ENCODE measurements around the gene ALKBH4.

Gene ALKBH4

GRCh38 chr7:102417105-102417504 is 47.6 kb downstream of the ALKBH4 start:
- no peak overlapping the region for H3K4me3 ChIP-seq (ENCODE audit: low read depth, low read length)
- no peak for TF ChIP-seq CTCF (IDR thresholded peaks at IDR 0.05; ENCODE audit: low read depth, low read length, missing control alignments)
- no peak for DNase-seq (ENCODE audit: low read depth)

- H3K4me3 ChIP-seq (ENCODE audit: low read depth, low read length) = no peak overlapping the region
- no peak for TF ChIP-seq CTCF (IDR thresholded peaks at IDR 0.05; ENCODE audit: low read depth, low read length, missing control alignments)
These were observed 48.3 kb downstream of the ALKBH4 start for GRCh38 chr7:102416406-102416805.

GRCh38 chr7:102415685-102416225 is 48.9 kb downstream of the ALKBH4 start:
- DNase-seq (ENCODE audit: low read depth) = no peak
- TF ChIP-seq CTCF (IDR thresholded peaks at IDR 0.05; ENCODE audit: low read depth, low read length, missing control alignments) = no peak
- no peak overlapping the region for H3K4me3 ChIP-seq (ENCODE audit: low read depth, low read length)

More at GRCh38 chr7:102416406-102416805, 48.3 kb downstream of the ALKBH4 start:
- no peak for DNase-seq (ENCODE audit: low read depth)

GRCh38 chr7:102413611-102414010 is 51.1 kb downstream of the ALKBH4 start:
- DNase-seq (ENCODE audit: low read depth) = no peak
- no peak for TF ChIP-seq CTCF (IDR thresholded peaks at IDR 0.05; ENCODE audit: low read depth, low read length, missing control alignments)
- no peak overlapping the region for H3K4me3 ChIP-seq (ENCODE audit: low read depth, low read length)

GRCh38 chr7:102413091-102413490 is 51.6 kb downstream of the ALKBH4 start:
- no peak overlapping the region for H3K4me3 ChIP-seq (ENCODE audit: low read depth, low read length)
- DNase-seq (ENCODE audit: low read depth) = no peak
- TF ChIP-seq CTCF (IDR thresholded peaks at IDR 0.05; ENCODE audit: low read depth, low read length, missing control alignments) = no peak

- no peak overlapping the region for H3K4me3 ChIP-seq (ENCODE audit: low read depth, low read length)
- DNase-seq (ENCODE audit: low read depth) = no peak
- TF ChIP-seq CTCF (IDR thresholded peaks at IDR 0.05; ENCODE audit: low read depth, low read length, missing control alignments) = peak; percentile 38
These were observed 52.1 kb downstream of the ALKBH4 start for GRCh38 chr7:102412548-102412947.

- H3K4me3 ChIP-seq (ENCODE audit: low read depth, low read length) = no peak overlapping the region
- no peak for DNase-seq (ENCODE audit: low read depth)
- TF ChIP-seq CTCF (IDR thresholded peaks at IDR 0.05; ENCODE audit: low read depth, low read length, missing control alignments) = no peak
These were observed 53.7 kb downstream of the ALKBH4 start for GRCh38 chr7:102410918-102411317.
